GM21360 (cell line): Measurements from ENCODE around the gene ALDH1A1.

Experiments used
- ATAC-seq: cut with Tn5 transposase; IDR thresholded peaks from one replicate; pipeline ENCODE4 v1.9.1; 2021; ENCODE audit warnings: mild to moderate bottlenecking, moderate library complexity; ENCODE audit not compliant: unreplicated experiment

Gene ALDH1A1

DNA sequence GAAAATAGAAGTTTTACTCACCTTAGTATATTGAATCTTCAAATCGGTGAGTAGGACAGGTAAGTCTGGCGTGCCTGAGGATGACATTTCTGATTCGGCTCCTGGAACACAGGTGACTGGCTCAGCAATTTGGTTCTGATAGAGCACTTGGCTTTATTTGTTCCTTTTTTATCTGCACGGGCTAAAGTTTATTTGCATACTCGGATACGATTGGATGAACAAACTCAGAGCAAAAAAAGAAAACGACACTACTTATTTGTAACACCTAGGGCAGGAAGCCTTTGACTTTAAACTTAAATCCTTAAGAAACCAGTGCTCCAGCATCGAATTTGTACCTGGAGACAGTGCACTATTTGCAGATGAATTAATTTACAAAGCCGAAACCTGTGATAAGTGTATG lies at the start of gene ALDH1A1:
ALDH1A1 (minus strand) TSS at position 140 of the 400 bp plus-strand sequence; CDS start at position 87, 53 bp downstream.
- ATAC-seq: no peak

DNA sequence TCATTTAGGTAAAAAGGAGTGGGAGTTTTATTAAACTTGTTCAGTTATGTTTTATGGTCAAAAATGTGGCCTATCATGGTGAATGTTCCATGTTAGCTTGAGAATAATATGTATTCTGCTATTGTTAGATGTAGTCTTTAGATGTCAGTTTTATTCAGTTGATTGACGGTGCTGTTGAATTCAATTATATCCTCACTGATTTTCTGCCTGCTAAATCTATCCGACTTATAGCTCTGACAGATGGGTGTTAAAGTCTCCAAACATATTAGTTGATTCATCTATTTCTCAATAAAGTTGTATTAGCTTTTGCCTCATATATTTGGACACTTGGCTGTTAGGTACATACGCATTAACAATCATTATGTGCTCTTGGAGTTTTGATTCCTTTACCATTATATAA lies 49.0 kb upstream of the ALDH1A1 start:
- no peak for ATAC-seq

DNA sequence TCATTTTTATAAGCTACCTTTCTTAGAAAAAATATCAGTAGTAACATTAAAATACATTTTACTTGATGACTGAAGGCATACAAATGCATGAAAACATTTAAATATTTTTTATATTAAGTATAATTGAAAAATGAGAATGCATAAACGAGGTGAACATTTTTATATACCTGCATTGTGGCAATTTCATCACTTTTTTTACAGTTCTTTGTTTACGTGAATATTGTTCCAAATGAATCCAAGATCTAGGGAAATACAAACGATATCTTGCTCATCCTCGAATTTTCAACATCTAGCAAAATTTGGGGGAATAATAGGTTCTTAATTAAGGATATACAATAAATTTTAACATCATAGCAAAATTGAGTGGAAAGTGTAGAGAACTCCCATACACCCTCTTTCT lies 45.5 kb upstream of the ALDH1A1 start:
- ATAC-seq: no peak

DNA sequence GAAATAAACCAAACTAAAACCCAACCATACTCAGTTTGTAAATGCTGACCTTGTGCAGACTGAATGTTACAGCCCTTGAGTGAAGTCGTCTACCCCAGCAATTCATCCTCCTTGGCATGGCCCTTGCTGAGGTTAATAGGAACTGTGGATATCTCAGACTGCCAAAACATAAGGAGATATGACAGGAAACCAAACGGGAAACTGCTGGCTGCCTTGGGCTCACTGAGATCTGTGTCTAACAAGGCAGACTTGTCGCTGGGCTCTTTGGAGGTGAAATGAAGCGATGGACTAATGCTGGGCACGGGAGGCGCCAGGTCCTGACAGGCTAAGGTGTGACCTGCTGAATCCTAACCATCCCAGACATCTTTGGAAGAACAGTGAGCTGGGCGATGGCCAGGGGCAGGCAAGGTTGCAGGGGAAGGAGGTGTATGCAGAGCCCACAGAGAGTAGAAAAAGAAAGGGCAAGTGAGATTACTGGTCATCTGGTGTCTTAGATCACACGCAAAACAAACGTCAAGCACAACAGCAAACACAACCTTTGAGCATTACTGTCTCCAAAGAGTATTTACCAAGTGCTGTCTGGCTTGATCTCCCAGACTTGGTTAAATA lies 44.6 kb upstream of the ALDH1A1 start:
- no peak for ATAC-seq

DNA sequence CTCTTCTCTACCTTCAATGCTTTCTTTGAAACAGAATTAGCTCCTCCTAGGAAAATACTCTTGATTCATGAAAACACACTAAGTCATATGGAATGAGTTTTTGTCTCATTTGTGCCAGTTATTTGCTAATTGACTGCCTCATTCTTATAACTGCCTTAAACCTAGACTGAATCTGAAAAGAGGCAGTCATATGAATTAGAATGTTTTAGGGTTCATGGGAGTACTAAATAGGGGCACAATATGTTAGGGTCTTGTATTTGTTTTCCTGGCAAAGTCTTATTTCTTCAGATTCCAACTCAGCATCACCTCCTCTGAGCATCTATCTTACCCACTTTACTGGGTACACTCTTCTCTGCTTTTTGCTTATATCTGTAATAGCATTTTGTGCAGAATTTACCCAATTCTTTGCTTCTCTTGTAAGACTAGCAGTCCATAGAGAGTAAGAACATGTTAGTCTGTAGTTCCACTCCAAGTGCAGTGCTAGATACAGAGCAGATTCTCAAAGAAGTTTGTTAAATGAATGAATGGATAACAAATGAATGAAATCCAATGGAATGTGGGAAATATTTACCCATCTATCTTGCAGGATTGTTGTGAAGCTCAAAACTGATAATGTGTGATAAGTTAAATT lies 43.9 kb upstream of the ALDH1A1 start:
- ATAC-seq: no peak

DNA sequence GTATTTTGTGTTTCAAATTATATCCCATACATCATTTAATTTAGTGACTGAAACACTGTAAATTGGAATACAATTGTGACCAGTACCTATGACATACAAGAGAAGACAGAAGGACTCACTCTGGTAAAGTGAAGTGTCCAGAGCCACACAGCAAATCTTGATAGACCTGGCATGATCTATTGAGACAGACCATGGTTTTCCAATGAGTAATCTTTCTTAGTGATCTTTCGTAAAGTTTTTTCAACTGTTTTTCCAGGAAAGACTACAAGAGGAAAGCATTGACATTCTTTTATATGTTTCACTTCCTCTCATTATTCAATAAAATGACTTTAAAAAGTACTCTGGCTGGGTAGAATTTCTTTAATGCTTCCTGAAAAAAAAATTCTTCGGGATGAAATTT lies 43.3 kb upstream of the ALDH1A1 start:
- no peak for ATAC-seq

DNA sequence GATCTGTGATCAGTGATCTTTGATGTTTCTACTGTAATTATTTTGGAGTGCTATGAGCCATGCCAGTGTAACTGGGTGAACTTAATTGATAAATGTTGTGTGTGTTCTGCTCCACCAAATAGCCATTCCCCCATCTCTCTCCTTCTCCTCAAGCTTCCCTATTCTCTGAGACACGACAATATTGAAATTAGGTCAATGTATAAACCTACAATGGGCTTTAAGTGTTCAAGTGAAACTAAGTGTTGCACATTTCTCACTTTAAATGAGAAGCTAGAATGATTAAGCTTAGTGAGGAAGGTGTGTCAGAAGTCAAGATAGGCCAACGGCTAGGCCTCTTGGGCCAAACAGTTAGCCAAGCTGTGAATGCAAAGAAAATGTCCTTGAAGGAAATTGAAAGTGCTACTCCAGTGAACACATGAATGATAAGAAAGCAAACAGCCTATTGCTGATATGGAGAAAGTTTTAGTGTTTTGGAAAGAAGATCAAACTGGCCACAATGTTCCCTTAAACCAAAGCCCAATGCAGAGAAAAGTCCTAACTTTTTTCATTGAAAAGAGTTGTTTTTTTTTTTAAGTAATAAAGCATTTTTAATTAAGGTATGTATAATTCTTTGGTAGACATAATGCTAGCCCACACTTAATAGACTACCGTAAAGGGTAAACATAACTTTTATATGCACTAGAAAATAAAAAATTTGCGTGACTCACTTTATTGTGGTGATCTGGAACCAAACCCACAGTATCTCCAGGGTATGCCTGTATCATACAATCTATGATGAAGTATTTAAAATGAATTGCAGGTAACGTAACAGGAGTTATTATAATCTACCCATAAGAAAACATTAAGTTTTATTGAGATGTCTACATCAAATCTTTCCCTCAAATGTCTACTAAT lies 42.5 kb upstream of the ALDH1A1 start:
- ATAC-seq: no peak

DNA sequence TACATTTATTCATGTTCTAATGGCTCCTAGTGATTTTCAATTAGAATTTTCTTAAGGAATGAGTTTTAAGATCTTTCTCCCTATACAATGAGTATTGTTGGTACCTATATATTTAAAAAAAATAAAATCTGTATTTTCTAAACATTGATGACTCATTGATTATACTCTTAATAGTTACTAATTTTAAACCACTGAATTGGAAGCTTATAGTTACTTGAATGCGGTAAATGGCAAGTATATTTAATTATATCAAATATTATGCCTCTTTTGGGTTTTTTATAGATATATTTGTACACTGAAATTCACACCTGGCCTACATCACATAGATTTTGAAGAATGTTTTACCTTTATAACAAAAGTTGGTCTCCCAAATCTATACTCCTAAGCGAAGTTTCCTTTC lies 38.9 kb upstream of the ALDH1A1 start:
- ATAC-seq: no peak

DNA sequence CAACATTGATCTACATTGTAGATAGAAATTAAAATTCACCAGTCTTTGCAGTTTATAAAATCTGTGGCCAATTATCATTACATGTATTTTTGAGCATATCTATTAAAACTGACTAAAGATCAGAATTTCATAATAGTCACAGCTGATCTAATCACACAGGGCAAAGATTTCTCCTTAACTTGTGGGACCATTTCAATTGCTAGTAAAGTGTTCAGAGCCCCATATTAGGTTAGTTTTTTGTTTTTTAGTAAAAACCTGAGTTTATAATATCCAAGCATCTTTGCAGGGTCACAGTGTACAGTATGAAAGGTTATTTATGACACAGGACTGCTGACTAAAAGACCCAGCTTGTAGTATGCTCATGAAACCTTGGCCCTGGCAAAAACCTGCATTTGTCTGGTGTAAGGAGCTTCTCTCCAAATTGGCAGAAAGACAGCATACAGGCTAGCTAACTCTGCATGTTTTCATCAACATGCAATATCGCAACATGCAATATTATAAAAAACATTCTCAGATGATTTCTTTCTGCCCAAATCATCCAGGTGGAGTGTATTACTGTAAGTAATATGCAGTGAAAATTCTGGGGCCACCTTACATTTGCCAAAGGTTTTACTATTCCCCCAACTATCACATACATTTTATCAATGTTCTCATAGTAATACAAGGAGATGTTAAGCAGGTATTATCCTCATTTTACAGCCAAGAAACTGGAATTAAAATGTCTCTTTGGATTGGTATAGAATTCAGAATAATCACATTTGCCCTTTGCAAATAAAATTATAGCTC lies 37.7 kb upstream of the ALDH1A1 start:
- ATAC-seq: no peak

DNA sequence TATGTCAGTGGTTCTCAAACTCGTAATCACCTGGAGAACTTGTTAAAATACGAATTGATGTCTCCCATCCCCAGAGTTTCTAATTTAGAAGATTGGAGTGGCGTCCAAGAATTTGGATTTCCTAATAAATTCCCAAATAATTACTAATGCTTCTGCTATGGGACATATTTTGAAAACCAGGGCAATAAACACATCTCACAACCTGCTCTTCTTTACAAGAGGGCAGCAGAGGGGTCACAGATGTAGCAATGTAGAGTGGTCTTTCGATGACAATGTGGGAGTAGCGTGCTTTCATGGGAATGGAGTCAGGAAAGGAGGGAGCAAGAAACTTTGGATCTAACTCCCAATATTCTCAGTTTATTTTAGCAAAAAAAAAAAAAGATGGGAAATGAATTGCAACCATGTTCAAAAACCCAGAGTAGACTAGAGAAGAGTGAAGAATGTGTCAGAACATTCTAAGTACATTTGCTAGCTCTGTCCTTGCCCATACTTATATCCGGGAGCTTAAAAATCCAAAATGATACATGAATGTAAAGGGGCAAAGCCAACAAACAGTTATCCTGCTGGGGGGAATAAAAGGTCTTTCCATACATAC lies 33.8 kb upstream of the ALDH1A1 start:
- ATAC-seq: no peak

DNA sequence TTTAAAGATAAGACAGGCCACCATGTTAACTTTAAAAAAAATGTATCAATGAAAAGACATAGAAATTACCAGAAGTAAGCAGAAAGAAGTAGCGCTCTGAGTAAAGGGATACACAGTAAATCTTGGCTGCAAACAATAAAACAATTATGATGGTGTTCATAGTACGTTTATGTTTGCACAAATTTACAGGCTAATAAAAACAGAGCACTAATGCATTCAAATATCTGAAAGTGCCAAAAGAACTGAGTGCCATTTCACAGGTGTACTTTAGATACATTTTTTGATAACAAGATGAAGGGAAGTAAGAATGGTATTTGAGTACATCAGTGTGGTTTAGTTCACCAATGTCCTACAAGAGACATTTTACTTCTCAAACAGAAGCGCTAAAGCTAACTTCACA lies 32.9 kb upstream of the ALDH1A1 start:
- no peak for ATAC-seq

DNA sequence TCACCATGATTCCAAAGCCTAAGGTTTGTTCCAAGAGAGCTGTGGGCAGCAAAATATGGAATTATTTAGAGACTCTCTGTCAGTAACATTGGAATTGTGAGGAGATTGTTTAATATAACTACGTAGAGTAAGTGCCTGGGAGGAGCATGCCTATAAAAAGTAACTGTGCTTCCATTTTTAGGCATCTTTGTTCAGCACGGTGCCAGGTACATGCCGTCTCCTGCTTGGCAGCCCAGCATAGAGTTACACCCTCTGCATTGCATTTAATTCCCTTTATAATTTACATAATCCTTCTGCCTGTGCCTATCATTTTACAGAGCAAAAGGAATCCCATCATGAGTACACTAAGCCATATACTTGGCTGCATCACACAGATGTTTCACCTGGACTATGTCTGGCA lies 32.1 kb upstream of the ALDH1A1 start:
- ATAC-seq: no peak

DNA sequence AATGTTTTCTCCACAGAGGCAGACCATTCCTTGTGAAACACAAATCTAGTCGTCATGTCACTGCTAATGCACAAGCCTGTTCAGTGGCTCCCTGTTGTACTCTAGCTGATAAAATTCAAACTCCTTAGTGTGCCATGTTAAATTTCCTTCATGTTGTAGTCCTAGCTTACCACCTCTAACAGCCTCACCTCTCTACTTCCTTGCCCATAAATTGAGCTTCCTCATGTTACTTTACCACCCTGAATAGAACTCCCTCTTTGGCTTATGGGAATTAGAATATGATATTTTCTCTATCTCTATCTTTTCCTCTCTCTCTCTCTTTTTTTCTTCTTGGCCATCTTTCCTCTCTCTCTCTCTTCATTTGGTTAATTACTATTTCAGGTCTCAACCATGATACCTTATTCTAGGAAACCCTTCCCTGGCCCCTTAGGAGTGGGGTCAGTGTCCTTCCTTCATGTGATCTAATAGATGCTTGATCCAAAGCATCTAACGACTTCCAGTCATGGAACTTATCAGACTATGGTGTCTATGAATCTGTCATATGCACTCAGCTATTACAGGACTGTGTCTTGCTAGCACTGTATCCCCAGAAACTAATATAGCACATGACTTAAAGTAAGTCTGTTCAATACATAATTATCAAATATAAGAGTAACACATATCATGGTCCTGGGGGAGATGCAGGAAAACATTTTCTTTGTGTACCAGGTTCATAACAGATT lies 31.5 kb upstream of the ALDH1A1 start:
- no peak for ATAC-seq

DNA sequence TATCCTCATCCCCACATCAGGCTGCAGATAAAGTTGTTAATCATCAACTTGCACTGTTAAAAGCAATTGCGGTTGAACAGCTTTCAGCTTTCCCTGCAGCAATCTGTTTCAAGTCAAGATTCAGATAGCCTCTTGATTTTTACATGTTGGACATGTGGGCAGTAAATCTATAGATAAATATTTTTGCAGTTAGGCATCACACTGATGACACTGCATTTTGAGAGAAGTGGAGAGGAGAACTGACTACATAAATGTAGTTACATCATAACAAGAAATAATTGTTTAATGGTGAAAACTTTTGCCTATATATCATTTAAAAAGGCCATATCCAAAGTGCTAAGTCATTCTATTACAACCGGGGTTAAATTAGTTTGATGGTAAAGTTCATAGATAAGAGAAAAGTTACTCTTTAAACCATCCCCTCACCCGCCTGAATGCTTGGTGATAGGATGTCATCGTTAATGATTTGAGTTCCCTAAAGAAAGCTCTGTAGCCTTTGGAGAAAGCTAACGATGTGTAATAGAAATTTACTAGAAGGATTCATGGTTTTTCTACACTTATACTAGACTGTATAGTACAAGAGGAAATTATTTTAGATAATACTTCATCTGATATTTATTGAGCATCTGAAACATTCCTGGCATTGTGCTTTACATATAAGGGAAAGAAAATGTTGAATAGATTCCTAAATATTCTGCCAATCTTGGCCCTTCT lies 30.8 kb upstream of the ALDH1A1 start:
- no peak for ATAC-seq

DNA sequence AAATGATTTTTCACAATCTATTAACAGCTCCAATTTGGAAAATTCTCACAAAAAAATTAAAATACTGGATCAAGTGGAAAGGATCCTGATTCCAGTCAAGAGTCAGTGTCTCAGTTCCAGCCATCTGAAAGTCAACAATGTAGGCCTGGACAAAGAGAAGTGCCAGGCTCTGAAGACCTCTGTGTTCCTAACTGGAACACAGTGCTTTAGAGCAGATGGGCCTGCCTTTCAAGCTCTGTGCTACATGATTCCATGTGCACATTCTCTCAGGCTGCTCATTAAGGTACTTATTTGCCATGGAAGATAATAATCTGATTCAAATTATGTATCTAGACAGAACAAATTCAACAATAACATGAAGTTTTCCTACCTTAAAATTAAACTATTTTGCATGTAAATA lies 30.2 kb upstream of the ALDH1A1 start:
- ATAC-seq: no peak

DNA sequence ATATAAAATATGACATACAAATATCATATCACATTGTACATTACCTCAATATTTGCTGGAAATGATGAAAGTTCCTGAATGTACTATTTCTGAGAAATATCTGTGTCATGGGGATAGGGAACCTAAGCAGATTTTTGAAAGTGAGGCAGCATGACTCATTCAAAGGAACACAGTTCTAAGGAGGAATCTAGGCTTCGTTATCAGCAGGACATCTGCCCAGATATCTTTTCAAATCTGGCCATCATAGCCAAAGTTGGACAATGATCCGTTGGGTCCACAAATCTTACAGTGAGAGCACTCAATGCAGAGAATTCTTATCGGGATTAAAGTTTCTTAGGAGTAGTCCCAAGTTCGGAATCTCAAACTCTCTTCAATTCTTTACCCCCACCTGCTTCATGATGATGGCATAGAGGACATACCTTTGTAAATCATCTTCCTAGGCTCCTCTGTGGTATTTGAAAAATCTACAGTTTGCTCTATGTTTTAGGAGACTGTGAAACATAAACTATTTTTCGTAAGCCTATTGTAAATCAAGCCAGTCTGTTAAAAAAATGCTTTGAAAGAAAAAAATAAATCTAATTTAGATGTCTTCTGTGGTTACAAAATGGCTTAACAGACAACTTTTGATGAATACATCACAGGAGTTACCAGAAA lies 29.4 kb upstream of the ALDH1A1 start:
- ATAC-seq: no peak

DNA sequence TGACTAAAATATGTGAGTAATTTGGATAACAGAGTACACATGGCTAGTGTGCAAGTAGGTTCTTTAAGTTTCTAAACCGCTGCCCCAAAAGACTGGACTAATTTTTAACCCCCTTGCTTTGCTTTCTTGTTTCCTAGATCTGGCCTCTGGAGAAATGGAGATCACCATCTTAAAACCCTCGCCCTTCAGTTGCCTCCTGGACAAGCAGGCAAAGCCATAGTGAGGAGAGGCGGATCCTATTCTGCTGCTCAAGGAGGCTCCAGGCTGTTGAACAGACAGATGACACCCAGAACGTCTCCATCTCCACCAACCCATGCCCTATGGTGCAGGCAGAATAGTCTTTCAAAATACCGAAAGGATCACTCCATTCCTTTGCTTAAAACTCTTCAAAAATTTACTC lies 28.6 kb upstream of the ALDH1A1 start:
- ATAC-seq: no peak

DNA sequence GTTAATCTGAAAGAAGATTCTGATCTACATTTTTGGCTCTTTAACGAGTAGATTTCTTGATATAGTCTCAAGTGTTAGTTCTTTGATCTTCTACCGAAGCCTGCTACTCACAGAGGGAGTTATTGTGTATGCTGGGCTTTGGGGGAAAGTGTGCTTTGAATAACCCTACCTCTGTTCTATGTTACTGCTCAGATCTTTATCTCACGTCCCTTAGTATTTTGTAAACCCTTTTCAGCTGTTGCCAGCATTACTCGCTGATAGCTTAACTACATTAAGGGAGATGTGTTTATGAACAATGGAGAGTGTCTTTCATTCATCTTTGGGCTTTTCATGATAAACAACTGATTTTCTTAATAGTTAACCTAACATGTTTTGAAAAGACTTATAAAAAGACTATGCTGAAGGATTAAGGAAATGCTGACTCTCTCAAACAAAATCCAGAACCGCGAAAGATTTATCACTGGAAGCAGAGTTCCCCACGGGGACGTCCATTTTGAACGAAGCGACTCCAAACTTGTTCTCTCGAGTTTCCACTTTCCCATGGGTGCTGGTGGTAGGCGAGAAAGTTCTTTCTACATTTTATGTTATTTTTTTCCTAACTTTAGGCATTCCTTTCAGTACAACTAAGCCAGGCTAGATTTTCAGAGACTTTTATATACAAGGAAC lies 27.9 kb upstream of the ALDH1A1 start:
- ATAC-seq: no peak

DNA sequence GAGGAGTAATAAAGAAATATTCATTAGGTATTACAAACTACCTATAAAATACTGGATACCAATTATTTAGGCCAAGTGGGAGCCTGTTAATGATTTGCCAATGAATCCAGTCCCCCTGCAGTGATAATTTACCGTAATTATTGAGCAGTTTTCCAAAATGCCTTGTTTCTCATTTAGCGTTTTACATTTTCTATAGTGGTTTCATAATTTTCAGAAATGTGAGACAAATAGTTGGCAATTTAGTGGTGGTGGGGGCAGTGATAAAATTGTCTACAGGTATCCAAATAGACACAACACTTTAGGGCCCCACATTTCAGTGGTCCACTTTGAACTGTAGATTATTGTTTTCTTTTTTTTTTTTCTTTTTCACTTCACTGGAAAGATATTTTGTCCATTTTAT lies 27.3 kb upstream of the ALDH1A1 start:
- no peak for ATAC-seq
